Retinal pigment epithelial cell (primary cell): ENCODE data around the gene ARL6IP4.
"Not testable (repeated sequence)": the region's sequence is repeated elsewhere in the genome, so short reads cannot be mapped to it uniquely, and the experiment has no call there.

ENCODE experiments used
- DNase-seq: peaks from one replicate; pipeline ENCODE4 v3.0.0-alpha.2; 2010; ENCODE audit warnings: low read depth
- H3K4me3 ChIP-seq: 2 replicates; pipeline ENCODE4 v1.5.1; 2011; ENCODE audit warnings: mild to moderate bottlenecking, low read length, control low read depth, moderate library complexity
- TF ChIP-seq, protein P1 (sequence below): conservative IDR thresholded peaks from 2 replicates; pipeline ENCODE4 v1.5.1; 2011; ENCODE audit warnings: low read depth, low read length, control low read depth, inconsistent platforms

Gene ARL6IP4

DNA sequence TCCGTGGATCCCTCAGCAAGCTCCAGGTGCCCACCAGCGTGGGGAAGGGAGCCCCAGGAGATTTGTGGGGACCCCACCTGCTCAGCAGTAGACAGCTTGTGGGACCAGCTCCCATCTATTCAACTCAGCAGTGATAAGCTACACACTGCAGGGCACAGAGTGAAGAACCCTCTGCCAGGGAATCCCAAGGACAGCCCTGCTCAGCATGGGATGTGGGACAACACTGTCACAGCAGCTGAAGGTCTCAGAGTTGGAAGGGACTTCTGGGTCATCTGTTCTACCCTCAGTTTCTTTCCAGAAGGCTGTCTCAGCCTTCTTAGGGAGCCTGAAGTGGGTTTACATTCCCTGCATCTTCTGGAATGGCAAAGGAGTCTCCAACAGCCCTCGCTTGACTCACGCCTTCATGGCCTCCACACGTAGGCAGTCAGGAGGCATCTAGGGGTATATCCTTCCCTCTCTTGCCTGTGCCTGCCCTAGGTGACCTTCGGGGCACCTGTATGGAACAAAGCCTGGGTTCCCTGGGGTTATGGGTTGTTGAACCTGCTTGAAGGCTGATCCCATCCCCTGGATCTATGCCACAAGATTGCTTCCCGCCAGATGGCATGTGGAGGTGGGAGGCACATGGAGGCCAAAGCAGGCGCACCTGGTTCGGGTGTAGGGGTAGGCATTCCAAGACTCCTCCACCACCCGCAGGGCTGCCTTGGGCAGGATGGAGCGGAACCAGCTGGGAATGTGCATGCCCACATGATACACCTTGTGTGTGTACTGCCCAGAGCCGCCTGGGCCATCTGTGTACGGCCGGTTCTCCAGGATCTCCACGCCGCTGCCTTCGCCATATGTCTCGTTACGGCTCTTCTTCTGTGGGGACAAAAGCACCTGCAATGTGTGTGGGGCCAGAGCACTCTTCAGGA is 33.0 kb downstream of the ARL6IP4 start:
- no peak for DNase-seq
- TF ChIP-seq, protein P1, sequence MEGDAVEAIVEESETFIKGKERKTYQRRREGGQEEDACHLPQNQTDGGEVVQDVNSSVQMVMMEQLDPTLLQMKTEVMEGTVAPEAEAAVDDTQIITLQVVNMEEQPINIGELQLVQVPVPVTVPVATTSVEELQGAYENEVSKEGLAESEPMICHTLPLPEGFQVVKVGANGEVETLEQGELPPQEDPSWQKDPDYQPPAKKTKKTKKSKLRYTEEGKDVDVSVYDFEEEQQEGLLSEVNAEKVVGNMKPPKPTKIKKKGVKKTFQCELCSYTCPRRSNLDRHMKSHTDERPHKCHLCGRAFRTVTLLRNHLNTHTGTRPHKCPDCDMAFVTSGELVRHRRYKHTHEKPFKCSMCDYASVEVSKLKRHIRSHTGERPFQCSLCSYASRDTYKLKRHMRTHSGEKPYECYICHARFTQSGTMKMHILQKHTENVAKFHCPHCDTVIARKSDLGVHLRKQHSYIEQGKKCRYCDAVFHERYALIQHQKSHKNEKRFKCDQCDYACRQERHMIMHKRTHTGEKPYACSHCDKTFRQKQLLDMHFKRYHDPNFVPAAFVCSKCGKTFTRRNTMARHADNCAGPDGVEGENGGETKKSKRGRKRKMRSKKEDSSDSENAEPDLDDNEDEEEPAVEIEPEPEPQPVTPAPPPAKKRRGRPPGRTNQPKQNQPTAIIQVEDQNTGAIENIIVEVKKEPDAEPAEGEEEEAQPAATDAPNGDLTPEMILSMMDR: no peak
- H3K4me3 ChIP-seq: no peak overlapping the region

DNA sequence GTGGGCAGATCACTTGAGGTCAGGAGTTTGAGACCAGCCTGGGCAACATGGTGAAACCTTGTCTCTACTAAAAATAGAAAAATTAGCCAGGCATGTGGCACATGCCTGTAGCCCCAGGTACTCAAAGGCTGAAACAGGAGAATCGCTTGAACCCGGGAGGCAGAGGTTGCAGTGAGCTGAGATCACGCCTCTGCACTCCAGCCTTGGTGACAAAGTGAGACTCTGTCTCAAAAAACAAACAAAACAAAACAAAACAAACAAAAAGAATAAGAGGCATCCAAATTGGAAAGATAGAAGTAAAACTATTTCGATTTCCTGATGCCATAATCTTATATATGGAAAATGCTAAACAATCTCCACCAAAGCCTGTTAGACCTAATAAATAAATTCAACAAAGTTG is 34.0 kb downstream of the ARL6IP4 start:
- H3K4me3 ChIP-seq, DNase-seq: not testable (repeated sequence)

DNA sequence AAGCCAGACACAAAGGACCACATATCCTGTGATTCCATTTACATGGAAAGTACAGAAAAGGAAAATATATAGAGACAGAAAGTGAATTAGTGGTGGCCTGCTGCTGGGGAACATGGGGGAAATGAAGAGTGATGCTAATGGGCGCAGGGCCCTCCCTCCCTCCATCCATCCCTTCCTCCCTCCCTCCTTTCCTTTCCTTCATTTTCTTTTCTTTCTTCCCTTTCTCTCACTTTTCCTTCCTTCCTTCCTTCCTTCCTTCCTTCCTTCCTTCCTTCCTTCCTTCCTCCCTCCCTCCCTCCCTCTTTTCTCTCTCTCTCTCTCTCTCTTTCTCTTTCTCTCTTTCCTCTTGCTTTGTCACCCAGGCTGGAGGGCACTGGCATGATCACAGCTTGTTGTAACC is 37.3 kb downstream of the ARL6IP4 start:
- TF ChIP-seq, protein P1: no peak
- DNase-seq: no peak
- no peak overlapping the region for H3K4me3 ChIP-seq

DNA sequence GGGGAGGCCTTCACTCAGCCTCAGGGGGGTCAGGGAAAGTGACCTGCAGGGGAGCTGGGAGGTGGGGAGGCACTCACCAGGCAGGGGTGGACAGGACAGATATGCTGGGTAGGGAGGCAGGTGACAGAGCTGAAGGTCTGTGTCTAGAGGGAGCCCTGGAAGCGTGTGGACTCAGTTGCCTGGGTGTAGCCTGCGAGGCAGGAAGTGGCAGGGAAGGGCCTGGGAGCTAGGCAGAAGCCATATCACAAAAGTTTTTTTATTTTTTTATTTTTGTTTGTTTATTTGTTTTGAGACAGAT is 39.3 kb downstream of the ARL6IP4 start:
- H3K4me3 ChIP-seq: no peak overlapping the region
- DNase-seq: no peak
- TF ChIP-seq, protein P1: no peak

DNA sequence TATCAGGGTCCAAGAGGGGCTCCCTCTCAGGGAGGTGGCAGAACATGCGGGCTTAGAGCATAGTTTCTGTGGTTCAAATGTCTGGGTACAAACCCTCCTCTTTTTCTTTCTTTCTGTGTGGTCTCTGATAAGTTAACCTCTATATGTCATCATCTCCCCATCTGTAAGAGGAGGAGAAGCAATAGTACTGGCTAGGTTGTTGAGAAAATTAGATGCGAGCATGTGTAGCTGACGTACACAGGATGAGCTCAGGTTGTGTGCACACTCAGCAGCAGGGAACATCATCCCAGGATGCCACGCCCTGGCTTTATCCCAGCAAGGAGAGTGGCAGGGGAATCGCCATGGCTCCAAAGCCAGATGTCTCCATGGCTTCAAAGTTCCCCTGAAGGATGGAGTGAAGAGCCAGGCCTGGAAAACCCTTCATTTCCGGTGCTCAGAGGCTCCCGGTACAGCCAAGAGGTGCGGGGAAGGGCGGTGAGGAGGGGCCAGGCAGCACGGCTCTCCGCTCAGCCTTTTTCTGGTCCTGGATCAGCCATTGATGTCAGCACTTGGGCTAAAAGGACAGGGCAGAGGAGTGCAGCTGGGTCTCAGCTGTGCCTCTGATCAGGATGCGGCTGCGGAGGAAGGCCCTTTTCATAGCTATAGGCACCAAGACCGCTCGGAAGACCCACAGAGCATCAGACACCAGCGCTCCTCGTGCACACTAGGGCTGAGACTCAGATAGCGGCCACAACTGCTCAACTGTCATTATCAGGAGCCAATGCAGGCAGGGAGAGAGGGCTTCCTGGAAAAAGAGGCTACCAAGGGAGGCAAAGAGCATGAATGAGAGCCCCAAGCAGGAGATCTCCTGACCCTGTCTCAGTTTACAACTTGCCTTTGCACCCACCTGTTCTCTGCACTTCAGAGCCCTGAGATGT is 41.5 kb downstream of the ARL6IP4 start:
- DNase-seq: no peak
- H3K4me3 ChIP-seq: no peak overlapping the region
- TF ChIP-seq, protein P1: no peak

DNA sequence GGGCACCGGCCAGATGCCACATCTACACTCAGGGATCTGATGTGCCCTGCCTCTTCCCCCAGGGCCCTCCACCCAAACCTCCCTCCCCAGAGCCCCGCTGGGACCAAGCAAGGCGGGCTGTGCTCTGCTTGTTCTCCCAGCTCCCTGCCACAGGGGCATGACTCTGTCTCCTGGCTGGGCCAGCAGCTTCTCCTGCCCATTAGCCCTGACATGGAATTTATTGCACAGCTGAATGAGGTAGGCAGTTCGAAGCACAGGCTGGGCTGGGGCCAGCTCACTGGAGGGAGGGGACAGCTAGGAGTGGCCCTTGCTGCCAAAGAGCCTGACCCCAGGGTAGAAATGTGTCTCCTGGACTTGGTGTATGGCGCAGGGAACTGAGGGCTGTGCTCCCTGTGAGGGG is 42.4 kb downstream of the ARL6IP4 start:
- no peak overlapping the region for H3K4me3 ChIP-seq
- TF ChIP-seq, protein P1: no peak
- DNase-seq: no peak

DNA sequence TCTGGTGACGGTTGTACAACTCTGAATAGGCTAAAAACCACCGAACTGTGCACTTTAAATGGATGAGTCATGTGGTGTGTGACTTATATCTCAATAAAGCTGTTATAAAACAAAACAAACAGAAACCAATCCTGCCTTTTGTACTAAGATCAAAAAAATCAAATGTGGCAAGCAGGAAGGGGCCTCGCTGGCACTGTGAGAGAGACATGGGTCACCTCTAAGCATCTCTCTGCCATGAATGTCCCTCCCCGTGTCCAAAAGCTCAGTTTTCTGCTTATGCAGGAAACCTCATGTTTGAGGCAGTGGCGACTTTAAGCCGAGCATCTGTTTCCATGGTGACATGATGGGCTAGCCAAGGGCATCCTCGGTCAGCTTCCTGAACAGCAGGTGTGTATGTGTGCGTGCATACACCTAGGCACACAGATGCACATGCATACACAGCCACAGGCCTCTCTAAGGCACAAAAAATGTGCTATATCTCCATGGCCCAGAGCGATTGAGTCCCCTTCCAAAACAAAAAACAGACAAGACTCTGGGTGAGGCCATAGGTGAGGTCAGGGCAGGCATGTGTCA is 44.4 kb downstream of the ARL6IP4 start:
- H3K4me3 ChIP-seq: no peak overlapping the region
- no peak for DNase-seq
- TF ChIP-seq, protein P1: no peak
